Non-pigmented ciliary epithelial cell (primary cell): ENCODE data around the gene MYBPH.

ENCODE experiments used
- DNase-seq: peaks from one replicate; pipeline ENCODE4 v3.0.0-alpha.2; 2010; ENCODE audit warnings: low read depth

MYBPH gene

GRCh38 chr1:203175237-203175826 is at the start of gene MYBPH:
TSS of gene MYBPH (minus strand) at chr1:203175826. CDS start at chr1:203175755, 71 bp downstream.
- no peak for DNase-seq

GRCh38 chr1:203225071-203225470 is 49.4 kb upstream of the MYBPH start:
- DNase-seq: no peak

- DNase-seq: no peak
Observed at GRCh38 chr1:203223012-203223775, 47.6 kb upstream of the MYBPH start.

GRCh38 chr1:203219934-203220333 is 44.3 kb upstream of the MYBPH start:
- DNase-seq: no peak

GRCh38 chr1:203219171-203219570 is 43.5 kb upstream of the MYBPH start:
- no peak for DNase-seq

- no peak for DNase-seq
Observed at GRCh38 chr1:203217668-203218067, 42.0 kb upstream of the MYBPH start.

- no peak for DNase-seq
Observed at GRCh38 chr1:203217139-203217655, 41.6 kb upstream of the MYBPH start.

- no peak for DNase-seq
Observed at GRCh38 chr1:203216274-203217138, 40.9 kb upstream of the MYBPH start.

- DNase-seq: no peak
Observed at GRCh38 chr1:203215573-203215972, 39.9 kb upstream of the MYBPH start.

- no peak for DNase-seq
Observed at GRCh38 chr1:203214871-203215270, 39.2 kb upstream of the MYBPH start.

- no peak for DNase-seq
Observed at GRCh38 chr1:203213126-203213525, 37.5 kb upstream of the MYBPH start.

- no peak for DNase-seq
Observed at GRCh38 chr1:203211812-203212211, 36.2 kb upstream of the MYBPH start.

- DNase-seq: no peak
Observed at GRCh38 chr1:203210988-203211387, 35.4 kb upstream of the MYBPH start.

GRCh38 chr1:203210350-203210749 is 34.7 kb upstream of the MYBPH start:
- no peak for DNase-seq

- no peak for DNase-seq
Observed at GRCh38 chr1:203208181-203208580, 32.6 kb upstream of the MYBPH start.

GRCh38 chr1:203207751-203208150 is 32.1 kb upstream of the MYBPH start:
- DNase-seq: no peak

GRCh38 chr1:203206129-203206687 is 30.6 kb upstream of the MYBPH start:
- DNase-seq: no peak

GRCh38 chr1:203204756-203205155 is 29.1 kb upstream of the MYBPH start:
- no peak for DNase-seq

- peak; percentile 32 for DNase-seq
Observed at GRCh38 chr1:203202431-203203245, 27.0 kb upstream of the MYBPH start.

GRCh38 chr1:203201516-203202205 is 26.0 kb upstream of the MYBPH start:
- DNase-seq: no peak

- DNase-seq: no peak
Observed at GRCh38 chr1:203200916-203201315, 25.3 kb upstream of the MYBPH start.
